GM23338 (cell line): Measurements from ENCODE around the gene NUMB. TPM values are rescaled to one million over a fixed set of nuclear protein-coding genes. Genes with fewer than 3 reads are reported as not detected.

Source experiments
- ATAC-seq: fragments of 200-7000 bp; cut with Tn5 transposase; 3 replicates; pipeline ENCODE4 v1.9.1; 2020
- DNase-seq: peaks from one replicate; pipeline ENCODE4 v3.0.0-alpha.2; 2015; ENCODE audit warnings: low spot score
- H2AFZ ChIP-seq: fragments of 200-600 bp; sonication (generic); 2 replicates; pipeline ENCODE4 v1.8.0; 2016; ENCODE audit warnings: antibody characterized with exemption, mild to moderate bottlenecking, moderate library complexity
- H3F3A ChIP-seq: fragments of 200-600 bp; sonication (generic); replicated peaks from 2 replicates; pipeline ENCODE4 v1.8.0; 2017; ENCODE audit warnings: antibody characterized with exemption, mixed run types, low read depth
- H3K27ac ChIP-seq: fragments of 200-600 bp; sonication (generic); 2 replicates; pipeline ENCODE4 v1.6.1; 2016; ENCODE audit warnings: low read depth
- H3K27me3 ChIP-seq: fragments of 200-600 bp; sonication (generic); 2 replicates; pipeline ENCODE4 v1.8.0; 2016; ENCODE audit warnings: mild to moderate bottlenecking, mixed run types, moderate library complexity; ENCODE audit not compliant: insufficient read depth
- H3K36me3 ChIP-seq: fragments of 200-600 bp; sonication (generic); 2 replicates; pipeline ENCODE4 v1.8.0; 2016; ENCODE audit warnings: mild to moderate bottlenecking; ENCODE audit not compliant: insufficient read depth
- H3K4me1 ChIP-seq: fragments of 200-600 bp; sonication (generic); 2 replicates; pipeline ENCODE4 v1.8.0; 2016; ENCODE audit warnings: mild to moderate bottlenecking, moderate library complexity; ENCODE audit not compliant: insufficient read depth
- H3K4me2 ChIP-seq: fragments of 200-600 bp; sonication (generic); 2 replicates; pipeline ENCODE4 v1.7.1; 2017; ENCODE audit warnings: mixed run types
- H3K4me3 ChIP-seq: fragments of 200-600 bp; sonication (generic); 2 replicates; pipeline ENCODE4 v1.6.1; 2016; ENCODE audit warnings: mixed run types
- H3K79me2 ChIP-seq: fragments of 200-600 bp; sonication (generic); replicated peaks from 2 replicates; pipeline ENCODE4 v1.8.0; 2017; ENCODE audit warnings: mild to moderate bottlenecking; ENCODE audit not compliant: insufficient read depth
- H3K9me2 ChIP-seq: fragments of 200-600 bp; sonication (generic); 2 replicates; pipeline ENCODE4 v1.8.0; 2017; ENCODE audit not compliant: insufficient read depth
- H4K20me1 ChIP-seq: fragments of 200-600 bp; sonication (generic); replicated peaks from 2 replicates; pipeline ENCODE4 v1.8.0; 2017; ENCODE audit warnings: mild to moderate bottlenecking; ENCODE audit not compliant: insufficient read depth
- H3K27ac Mint-ChIP-seq: 2 replicates; pipeline ENCODE4 v1.8.0; 2020; ENCODE audit warnings: inconsistent platforms, mild to moderate bottlenecking, moderate library complexity, mixed read lengths
- H3K27me3 Mint-ChIP-seq: 3 replicates; pipeline ENCODE4 v1.8.0; 2022; ENCODE audit warnings: low read depth, mild to moderate bottlenecking, moderate library complexity, mixed read lengths, inconsistent platforms; ENCODE audit not compliant: insufficient read depth, poor library complexity
- H3K36me3 Mint-ChIP-seq: 3 replicates; pipeline ENCODE4 v1.8.0; 2021; ENCODE audit warnings: low read depth, mild to moderate bottlenecking, inconsistent platforms, moderate library complexity, mixed read lengths
- H3K4me1 Mint-ChIP-seq: 3 replicates; pipeline ENCODE4 v1.8.0; 2020; ENCODE audit warnings: mild to moderate bottlenecking, inconsistent platforms, mixed read lengths
- H3K4me3 Mint-ChIP-seq: 3 replicates; pipeline ENCODE4 v1.8.0; 2021; ENCODE audit warnings: moderate library complexity, mild to moderate bottlenecking, inconsistent platforms, mixed read lengths
- H3K9me3 Mint-ChIP-seq: 3 replicates; pipeline ENCODE4 v1.8.0; 2020; ENCODE audit warnings: moderate library complexity, mild to moderate bottlenecking, inconsistent platforms, mixed read lengths
- CREB1 ChIP-seq: fragments of 250-450 bp; sonication (Bioruptor Pico); IDR thresholded peaks from 2 replicates; pipeline ENCODE4 v1.5.0; 2020; ENCODE audit warnings: low read depth, mild to moderate bottlenecking, moderate library complexity
- ETS1 ChIP-seq: IDR thresholded peaks from 2 replicates; pipeline ENCODE4 v1.6.1; 2016; ENCODE audit warnings: antibody characterized with exemption
- EZH2 ChIP-seq: fragments of 200-600 bp; sonication (generic); IDR thresholded peaks from one replicate; pipeline ENCODE4 v1.8.0; 2017; ENCODE audit warnings: antibody characterized with exemption, mild to moderate bottlenecking, low read depth; ENCODE audit not compliant: unreplicated experiment
- JUNB ChIP-seq: IDR thresholded peaks from one replicate; pipeline ENCODE4 v1.6.1; 2016; ENCODE audit warnings: antibody characterized with exemption; ENCODE audit not compliant: unreplicated experiment
- REST ChIP-seq: IDR thresholded peaks from one replicate; pipeline ENCODE4 v1.6.1; 2018; ENCODE audit warnings: antibody characterized with exemption; ENCODE audit not compliant: unreplicated experiment
- ZNF331 ChIP-seq: fragments of 250-450 bp; sonication (Bioruptor Pico); IDR thresholded peaks from 2 replicates; pipeline ENCODE4 v1.5.0; 2020; ENCODE audit warnings: low read depth, mild to moderate bottlenecking, moderate library complexity
- ZNF462 ChIP-seq: fragments of 250-450 bp; sonication (Bioruptor Pico); IDR thresholded peaks from 2 replicates; pipeline ENCODE4 v1.5.0; 2020; ENCODE audit warnings: mild to moderate bottlenecking, moderate library complexity
- polyA plus RNA-seq: library from polyadenylated mRNA; unstranded; fragments of >200 nt; fragmentation: Nextera tagmentation; extraction: Ambion mirVana; gene quantifications from 2 replicates; pipeline ENCODE4 v1.2.1, GENCODE V29; 2016
- total RNA-seq: library from RNA; depleted of rRNA; stranded (reverse); fragments of >200 nt; shearing (Covaris generic); gene quantifications from 2 replicates; pipeline ENCODE4 v1.2.3, GENCODE V29; 2014

NUMB gene
- total and polyA plus RNA-seq, 2 experiments from 2014 or later, result 32.1 to 36.7 TPM

GRCh38 chr14:73236752-73237218 lies 221.6 kb downstream of the NUMB start:
- DNase-seq (peak; percentile 53), ATAC-seq (peak; percentile 0; the same call in 2 of the 3 replicates)
- Histone ChIP-seq H3K9me2 (no peaks in the 10 kb centered on the region), H3K27me3 (peaks cover 54% of the 10 kb centered on the region), H3K4me2 (peak overlapping the region; percentile 96), H3F3A (peaks cover 30% of the 10 kb centered on the region), H3K27ac (no peak overlapping the region), H3K4me1 (peaks cover 66% of the 10 kb centered on the region), H2AFZ (peak overlapping the region; percentile 94), H3K4me3 (peak overlapping the region; percentile 69), H3K36me3 (no peaks in the 10 kb centered on the region), H3K79me2 (no peaks in the 10 kb centered on the region), H4K20me1 (0 out of 2 replicates have a peak, but pooled peaks cover 3% of the 10 kb centered on the region)
- Mint-ChIP-seq H3K27me3 (peaks cover 41% of the 10 kb centered on the region), H3K4me1 (peaks cover 73% of the 10 kb centered on the region), H3K27ac (no peak overlapping the region), H3K4me3 (peak overlapping the region; percentile 80), H3K36me3 (peaks cover 2% of the 10 kb centered on the region; the same call in 1 of the 3 replicates), H3K9me3 (no peaks in the 10 kb centered on the region; the same call in 2 of the 3 replicates)
- TF ChIP-seq EZH2 (peak; percentile 12), ZNF331 (CRISPR knock-in tag) (no peak)

GRCh38 chr14:73236157-73236556 lies 222.2 kb downstream of the NUMB start:
- peaks cover 60% of the 10 kb centered on the region for H3K4me1 ChIP-seq
- peak overlapping the region; percentile 90 for H3K27ac ChIP-seq

More at GRCh38 chr14:73236157-73236556, 222.2 kb downstream of the NUMB start:
- Histone ChIP-seq H4K20me1 (0 out of 2 replicates have a peak, but pooled peaks cover 3% of the 10 kb centered on the region), H3K79me2 (no peaks in the 10 kb centered on the region), H3K9me2 (no peaks in the 10 kb centered on the region), H3K36me3 (no peaks in the 10 kb centered on the region), H3K27me3 (peaks cover 54% of the 10 kb centered on the region), H3K4me2 (peak overlapping the region; percentile 96), H3K4me3 (peak overlapping the region; percentile 69), H2AFZ (peak overlapping the region; percentile 79), H3F3A (peaks cover 30% of the 10 kb centered on the region)
- Mint-ChIP-seq H3K9me3 (no peaks in the 10 kb centered on the region; the same call in 2 of the 3 replicates), H3K27ac (peak overlapping the region; percentile 93), H3K4me1 (peaks cover 73% of the 10 kb centered on the region), H3K36me3 (peaks cover 2% of the 10 kb centered on the region; the same call in 1 of the 3 replicates), H3K4me3 (peak overlapping the region; percentile 80), H3K27me3 (peaks cover 45% of the 10 kb centered on the region)
- ATAC-seq (peak; percentile 14), DNase-seq (peak; percentile 54)
- TF ChIP-seq CREB1, result no peak
- TF ChIP-seq ETS1, result no peak
- TF ChIP-seq ZNF462 (CRISPR knock-in tag), result no peak
- TF ChIP-seq JUNB, result no peak
- no peak for TF ChIP-seq REST
